Measurements from ENCODE around the gene SLC1A3. TPM values are rescaled to one million over a fixed set of nuclear protein-coding genes. Genes with fewer than 3 reads are reported as not detected.

The SLC1A3 gene
- total RNA-seq, 4 donors from 2014 or later, result 9.3 to 17.0 (median 15.4) TPM

DNA sequence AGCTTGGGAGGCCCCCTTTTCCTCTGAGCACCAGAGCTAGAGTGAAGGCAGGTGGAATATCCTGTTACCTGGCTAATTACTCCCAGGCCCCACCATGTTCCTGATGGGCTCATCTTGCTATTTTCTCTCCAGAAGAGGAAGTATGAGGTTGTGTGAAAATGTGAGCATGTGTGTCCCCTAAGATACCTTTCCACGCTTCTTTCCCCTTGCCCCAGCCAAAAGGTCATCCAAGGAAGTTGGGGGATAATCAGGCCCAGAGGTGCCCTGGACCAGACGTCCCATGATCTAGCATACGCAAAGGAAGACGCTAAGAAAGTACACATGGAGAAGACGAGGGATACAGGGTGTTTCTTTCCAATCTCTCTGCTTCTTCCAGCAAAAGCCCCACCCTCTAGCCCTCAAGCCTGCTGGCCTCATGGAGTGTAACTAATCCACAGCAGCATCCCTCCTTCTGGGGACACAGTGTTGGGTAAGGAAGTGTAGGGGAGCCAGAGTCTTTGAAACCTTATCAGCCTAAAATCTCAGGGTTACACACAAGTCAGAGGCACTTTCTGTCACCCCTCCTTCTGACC is 115.3 kb downstream of the SLC1A3 start:
- Histone ChIP-seq H3K4me1 (no peaks in the 10 kb centered on the region), H3K27me3 (no peaks in the 10 kb centered on the region), H3K4me3 (replicated peaks in 1 of 3) (no peak overlapping the region), H3K27ac (no peak overlapping the region), H3K9me3 (no peaks in the 10 kb centered on the region), H3K36me3 (no peaks in the 10 kb centered on the region)
- 66 to 71% methylated on average over 5 of the region's 5 CpGs for WGBS, 2 donors
- no peak for TF ChIP-seq POLR2A (IDR thresholded peaks at IDR 0.05)
- TF ChIP-seq, protein P1, sequence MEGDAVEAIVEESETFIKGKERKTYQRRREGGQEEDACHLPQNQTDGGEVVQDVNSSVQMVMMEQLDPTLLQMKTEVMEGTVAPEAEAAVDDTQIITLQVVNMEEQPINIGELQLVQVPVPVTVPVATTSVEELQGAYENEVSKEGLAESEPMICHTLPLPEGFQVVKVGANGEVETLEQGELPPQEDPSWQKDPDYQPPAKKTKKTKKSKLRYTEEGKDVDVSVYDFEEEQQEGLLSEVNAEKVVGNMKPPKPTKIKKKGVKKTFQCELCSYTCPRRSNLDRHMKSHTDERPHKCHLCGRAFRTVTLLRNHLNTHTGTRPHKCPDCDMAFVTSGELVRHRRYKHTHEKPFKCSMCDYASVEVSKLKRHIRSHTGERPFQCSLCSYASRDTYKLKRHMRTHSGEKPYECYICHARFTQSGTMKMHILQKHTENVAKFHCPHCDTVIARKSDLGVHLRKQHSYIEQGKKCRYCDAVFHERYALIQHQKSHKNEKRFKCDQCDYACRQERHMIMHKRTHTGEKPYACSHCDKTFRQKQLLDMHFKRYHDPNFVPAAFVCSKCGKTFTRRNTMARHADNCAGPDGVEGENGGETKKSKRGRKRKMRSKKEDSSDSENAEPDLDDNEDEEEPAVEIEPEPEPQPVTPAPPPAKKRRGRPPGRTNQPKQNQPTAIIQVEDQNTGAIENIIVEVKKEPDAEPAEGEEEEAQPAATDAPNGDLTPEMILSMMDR (IDR thresholded peaks at IDR 0.05), result no peak
- intact Hi-C loops (cut with DNase I), result no loop called here
- no peak for DNase-seq

DNA sequence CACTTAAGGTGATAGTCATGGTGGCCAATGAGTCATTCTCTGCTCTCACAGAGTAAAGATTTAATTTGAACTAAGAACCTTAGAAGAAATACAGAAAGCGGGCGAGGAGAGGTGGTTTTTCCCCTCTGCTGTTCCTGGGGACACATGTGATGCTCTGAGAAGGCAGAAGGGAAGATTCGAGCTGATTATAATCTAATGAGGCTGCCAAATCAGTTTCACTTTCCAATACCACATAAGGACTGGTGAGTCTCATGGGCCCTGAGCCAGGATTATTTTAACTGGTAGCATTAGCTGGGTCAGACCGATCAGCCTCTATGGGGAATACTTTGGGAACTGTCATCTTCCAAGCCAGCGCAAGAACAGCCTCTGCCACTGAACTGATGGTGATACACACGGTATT is 116.5 kb downstream of the SLC1A3 start:
- no peak overlapping the region for H3K27ac ChIP-seq
- H3K4me3 ChIP-seq (replicated peaks in 1 of 3), result no peak overlapping the region
- TF ChIP-seq POLR2A (IDR thresholded peaks at IDR 0.05), result no peak
- TF ChIP-seq, protein P1 (IDR thresholded peaks at IDR 0.05), result no peak
- H3K4me1 ChIP-seq, result no peaks in the 10 kb centered on the region
- H3K9me3 ChIP-seq, result no peaks in the 10 kb centered on the region
- 78 to 87% methylated on average over 6 of the region's 6 CpGs for WGBS, 2 donors
- H3K27me3 ChIP-seq, result no peaks in the 10 kb centered on the region
- H3K36me3 ChIP-seq, result no peaks in the 10 kb centered on the region
- intact Hi-C loops (cut with DNase I), result no loop called here
- no peak for DNase-seq

DNA sequence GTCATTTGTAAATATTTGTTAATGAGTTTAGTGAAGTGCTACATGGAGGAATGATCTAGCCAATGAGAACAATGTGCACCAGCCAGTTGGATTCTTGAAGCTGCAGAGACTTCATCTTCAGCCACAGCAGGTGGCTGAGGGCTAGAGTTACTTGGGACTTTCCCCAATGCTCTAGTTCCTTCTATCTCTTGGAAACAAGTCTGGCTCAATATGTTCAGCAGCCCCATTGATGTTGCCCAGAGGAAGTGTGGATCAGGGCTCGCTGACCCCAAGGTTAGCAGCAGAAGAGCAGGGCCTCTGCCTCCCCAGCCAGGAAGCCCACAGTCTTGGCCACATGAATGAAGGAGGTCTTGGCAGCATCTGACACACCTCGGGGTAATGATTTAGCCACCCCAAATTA is 117.5 kb downstream of the SLC1A3 start:
- WGBS, 2 donors, result 73 to 88% methylated on average over 2 of the region's 2 CpGs
- Histone ChIP-seq H3K9me3 (no peaks in the 10 kb centered on the region), H3K4me3 (replicated peaks in 1 of 3) (no peak overlapping the region), H3K27ac (no peak overlapping the region), H3K27me3 (no peaks in the 10 kb centered on the region), H3K36me3 (no peaks in the 10 kb centered on the region), H3K4me1 (no peaks in the 10 kb centered on the region)
- TF ChIP-seq, protein P1 (IDR thresholded peaks at IDR 0.05), result no peak
- TF ChIP-seq POLR2A (IDR thresholded peaks at IDR 0.05), result no peak
- no peak for DNase-seq
- intact Hi-C loops (cut with DNase I), result no loop called here

DNA sequence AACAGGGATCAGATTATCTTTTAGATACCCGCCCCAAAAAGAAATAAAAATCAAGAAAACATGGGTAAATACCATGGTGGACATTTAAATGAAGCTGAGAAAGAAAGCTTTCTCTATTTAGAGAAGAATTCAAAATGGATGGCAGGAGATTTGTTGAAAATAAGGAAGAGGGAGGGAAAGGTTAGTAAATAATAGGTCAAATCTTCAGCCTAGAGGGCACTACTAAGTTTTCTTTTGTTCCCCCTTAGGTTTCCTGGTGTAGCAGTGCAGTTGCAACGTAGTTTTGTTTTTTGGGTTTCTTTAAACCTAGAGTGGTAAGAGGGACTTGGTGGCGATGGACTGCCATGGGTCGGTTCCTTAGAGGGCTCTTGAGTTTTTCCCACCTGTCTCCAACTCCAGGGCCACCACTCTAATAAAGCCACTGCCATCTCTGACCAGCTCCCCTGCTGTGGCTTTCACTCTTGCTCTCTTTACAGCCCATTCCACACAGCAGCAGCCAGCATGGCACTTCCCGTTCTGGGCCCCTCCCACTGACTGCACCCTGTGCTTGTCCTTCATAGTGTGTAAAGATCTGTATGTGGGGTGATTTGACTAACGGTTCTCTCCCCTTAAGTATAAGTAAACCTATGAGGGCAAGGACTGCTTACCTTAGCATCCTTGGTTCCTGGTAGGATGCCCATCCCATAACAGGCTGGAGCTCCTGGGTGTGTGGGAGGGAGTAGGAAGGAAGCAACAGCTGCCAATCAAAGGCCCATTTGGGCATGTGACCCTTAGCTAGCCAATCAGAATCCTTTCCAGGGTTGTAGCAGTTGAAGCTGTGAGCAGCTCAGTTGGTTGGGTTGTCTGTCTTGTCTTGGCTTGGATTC is 118.3 kb downstream of the SLC1A3 start:
- Histone ChIP-seq H3K4me3 (replicated peaks in 1 of 3) (no peak overlapping the region), H3K27me3 (no peaks in the 10 kb centered on the region), H3K4me1 (no peaks in the 10 kb centered on the region), H3K36me3 (no peaks in the 10 kb centered on the region), H3K27ac (no peak overlapping the region), H3K9me3 (no peaks in the 10 kb centered on the region)
- 72 to 84% methylated on average over 6 of the region's 6 CpGs for WGBS, 2 donors
- TF ChIP-seq, protein P1 (IDR thresholded peaks at IDR 0.05), result no peak
- no peak for TF ChIP-seq POLR2A (IDR thresholded peaks at IDR 0.05)
- intact Hi-C loops (cut with DNase I), result loop anchor here (5.0 kb wide), 1 partner anchor 283 kb away; no protein-coding TSS in a partner anchor
- no peak for DNase-seq

DNA sequence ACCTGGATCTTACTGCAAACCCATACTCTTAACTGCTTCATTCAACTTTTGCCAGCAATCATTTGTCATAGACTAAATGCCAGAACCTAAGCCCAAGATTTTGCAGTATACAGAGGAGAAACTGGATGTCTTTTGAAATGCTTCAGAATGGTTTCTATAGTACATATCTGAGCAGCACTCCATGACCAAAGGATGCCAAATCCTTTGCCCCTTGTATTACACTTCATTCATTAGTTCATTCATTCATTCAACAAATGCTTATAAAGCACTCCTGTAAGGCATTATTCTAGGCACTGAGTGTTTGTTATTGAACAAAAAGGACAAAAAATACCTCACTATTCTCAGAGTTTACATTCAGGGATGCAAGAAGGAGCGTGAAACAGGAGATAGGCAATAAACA is 119.9 kb downstream of the SLC1A3 start:
- Histone ChIP-seq H3K9me3 (no peaks in the 10 kb centered on the region), H3K4me1 (no peaks in the 10 kb centered on the region), H3K27me3 (no peaks in the 10 kb centered on the region), H3K4me3 (replicated peaks in 1 of 3) (no peak overlapping the region), H3K36me3 (no peaks in the 10 kb centered on the region), H3K27ac (no peak overlapping the region)
- no peak for DNase-seq
- intact Hi-C loops (cut with DNase I), result loop anchor here (5.0 kb wide), 1 partner anchor 281 kb away; no protein-coding TSS in a partner anchor
- TF ChIP-seq, protein P1 (IDR thresholded peaks at IDR 0.05), result no peak
- TF ChIP-seq POLR2A (IDR thresholded peaks at IDR 0.05), result no peak
- WGBS, 2 donors, result 90 to 95% methylated on average over 1 of the region's 1 CpG

All from thyroid gland (tissue), 4 donors.